Karpas-422 (cell line): ENCODE measurements around the gene GRIA3. TPM values are rescaled to one million over a fixed set of nuclear protein-coding genes. Genes with fewer than 3 reads are reported as not detected.

Experiments
- DNase-seq: peaks from one replicate; pipeline ENCODE4 v3.0.0-alpha.2; 2015
- H2AFZ ChIP-seq: fragments of 200-600 bp; sonication (generic); 2 replicates; pipeline ENCODE4 v1.6.1; 2014; ENCODE audit warnings: antibody characterized with exemption, low read length, mixed read lengths
- H3K27ac ChIP-seq: fragments of 200-600 bp; sonication (generic); 2 replicates; pipeline ENCODE4 v1.5.1; 2014; ENCODE audit warnings: mild to moderate bottlenecking, low read length, moderate library complexity
- H3K27me3 ChIP-seq: fragments of 200-600 bp; sonication (generic); 2 replicates; pipeline ENCODE4 v1.6.1; 2014; ENCODE audit warnings: low read length, mixed read lengths
- H3K36me3 ChIP-seq: fragments of 200-600 bp; sonication (generic); 2 replicates; pipeline ENCODE4 v1.6.1; 2014; ENCODE audit warnings: low read length, mixed read lengths; ENCODE audit not compliant: insufficient read depth
- H3K4me1 ChIP-seq: fragments of 200-600 bp; sonication (generic); 2 replicates; pipeline ENCODE4 v1.6.1; 2014; ENCODE audit warnings: mild to moderate bottlenecking, low read length, mixed read lengths
- H3K4me2 ChIP-seq: fragments of 200-600 bp; sonication (generic); 2 replicates; pipeline ENCODE4 v1.6.1; 2014; ENCODE audit warnings: low read length, low read depth, mild to moderate bottlenecking; ENCODE audit not compliant: poor library complexity, severe bottlenecking
- H3K4me3 ChIP-seq: fragments of 200-600 bp; sonication (generic); 2 replicates; pipeline ENCODE4 v1.5.1; 2014; ENCODE audit warnings: mild to moderate bottlenecking, antibody characterized with exemption, low read length, mixed read lengths
- H3K79me2 ChIP-seq: fragments of 200-600 bp; sonication (generic); 2 replicates; pipeline ENCODE4 v1.6.1; 2014; ENCODE audit warnings: mild to moderate bottlenecking, low read length, mixed read lengths
- H3K9ac ChIP-seq: fragments of 200-600 bp; sonication (generic); 2 replicates; pipeline ENCODE4 v1.6.0; 2014; ENCODE audit warnings: low read length
- H3K9me2 ChIP-seq: fragments of 200-600 bp; sonication (generic), shearing (Covaris generic); replicated peaks from 2 replicates; pipeline ENCODE4 v1.6.0; 2014; ENCODE audit warnings: mild to moderate bottlenecking, low read length, moderate library complexity; ENCODE audit not compliant: insufficient read depth
- H3K9me3 ChIP-seq: fragments of 300-700, 200-600 bp; sonication (generic); 2 replicates; pipeline ENCODE4 v1.6.1; 2014; ENCODE audit warnings: low read length, mixed read lengths
- H4K20me1 ChIP-seq: fragments of 200-600 bp; sonication (generic); 2 replicates; pipeline ENCODE4 v1.6.1; 2014; ENCODE audit warnings: mild to moderate bottlenecking, antibody characterized with exemption, low read length, low read depth; ENCODE audit not compliant: insufficient read depth
- total RNA-seq: library from RNA; depleted of rRNA; stranded (reverse); fragments of >200 nt; shearing (Covaris generic); gene quantifications from 2 replicates; pipeline ENCODE4 v1.2.3, GENCODE V29; 2014; ENCODE audit warnings: low replicate concordance

GRIA3 gene
- total RNA-seq, 1 experiment from 2014 or later = not detected

DNA sequence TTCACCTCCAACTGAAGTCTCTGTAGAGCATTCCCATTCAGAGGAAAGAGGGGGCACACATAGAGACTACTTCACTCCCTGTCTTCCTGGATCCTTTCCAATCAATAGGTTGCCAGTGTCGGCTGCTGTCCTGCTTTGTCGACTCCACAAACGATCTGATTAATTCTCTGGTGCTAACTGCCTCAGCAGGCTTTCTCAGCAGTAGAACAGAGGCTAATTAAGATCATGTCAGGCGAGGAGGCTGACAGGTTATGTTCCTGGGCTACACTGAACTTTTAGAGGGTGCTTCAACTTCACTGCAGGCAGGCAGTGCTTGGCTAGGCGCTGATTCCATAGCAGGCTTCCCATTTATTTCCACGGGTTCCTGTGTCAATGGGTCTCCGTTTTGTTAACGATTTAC is 79.2 kb downstream of the GRIA3 start:
- H4K20me1 ChIP-seq = no peaks in the 10 kb centered on the region
- no peaks in the 10 kb centered on the region for H3K4me1 ChIP-seq
- no peak overlapping the region for H3K4me3 ChIP-seq
- H3K9me3 ChIP-seq = no peaks in the 10 kb centered on the region
- H3K4me2 ChIP-seq = no peak overlapping the region
- no peaks in the 10 kb centered on the region for H3K27me3 ChIP-seq
- no peak overlapping the region for H3K9ac ChIP-seq
- H3K36me3 ChIP-seq = no peaks in the 10 kb centered on the region
- H3K9me2 ChIP-seq = no peaks in the 10 kb centered on the region
- H2AFZ ChIP-seq = no peak overlapping the region
- no peak for DNase-seq
- H3K27ac ChIP-seq = no peak overlapping the region
- H3K79me2 ChIP-seq = no peaks in the 10 kb centered on the region

GRCh38 chrX:123263747-123264146 is 79.7 kb downstream of the GRIA3 start:
- no peaks in the 10 kb centered on the region for H3K27me3 ChIP-seq
- H3K4me2 ChIP-seq = no peak overlapping the region
- H2AFZ ChIP-seq = no peak overlapping the region
- H3K9me3 ChIP-seq = no peaks in the 10 kb centered on the region
- no peak overlapping the region for H3K27ac ChIP-seq
- no peaks in the 10 kb centered on the region for H4K20me1 ChIP-seq
- no peaks in the 10 kb centered on the region for H3K9me2 ChIP-seq
- H3K9ac ChIP-seq = no peak overlapping the region
- no peak for DNase-seq
- H3K36me3 ChIP-seq = no peaks in the 10 kb centered on the region
- no peak overlapping the region for H3K4me3 ChIP-seq
- H3K4me1 ChIP-seq = no peaks in the 10 kb centered on the region
- no peaks in the 10 kb centered on the region for H3K79me2 ChIP-seq

- Histone ChIP-seq H4K20me1 (no peaks in the 10 kb centered on the region), H3K27me3 (no peaks in the 10 kb centered on the region), H2AFZ (no peak overlapping the region), H3K9me2 (no peaks in the 10 kb centered on the region; the same call in 1 of the 2 replicates), H3K4me1 (no peaks in the 10 kb centered on the region), H3K27ac (no peak overlapping the region), H3K4me2 (no peak overlapping the region), H3K9ac (no peak overlapping the region), H3K36me3 (no peaks in the 10 kb centered on the region), H3K79me2 (no peaks in the 10 kb centered on the region), H3K4me3 (no peak overlapping the region), H3K9me3 (no peaks in the 10 kb centered on the region)
- no peak for DNase-seq
Measured at GRCh38 chrX:123267220-123267619, 83.1 kb downstream of the GRIA3 start.

DNA sequence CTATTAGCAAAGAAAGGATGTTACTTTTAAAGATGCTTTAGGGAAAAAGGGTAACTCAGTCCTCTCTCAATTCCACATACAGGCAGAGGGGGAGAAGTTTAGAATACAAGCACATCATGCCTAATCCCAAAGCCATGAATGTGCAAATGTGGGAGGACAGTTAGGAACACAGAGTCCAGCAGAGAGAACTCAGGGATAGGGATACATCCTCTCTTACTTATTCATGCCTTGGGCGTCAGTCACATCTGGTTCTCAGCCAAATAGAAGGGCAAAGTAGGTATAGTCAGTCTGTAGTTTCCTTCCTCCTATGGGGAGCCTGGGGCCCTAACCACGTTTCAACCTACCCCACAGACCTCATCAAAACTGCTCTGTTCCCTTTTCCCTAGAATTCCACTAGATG is 87.8 kb downstream of the GRIA3 start:
- Histone ChIP-seq H3K27ac (no peak overlapping the region), H3K4me2 (no peak overlapping the region), H3K9ac (no peak overlapping the region), H3K36me3 (no peaks in the 10 kb centered on the region), H3K79me2 (no peaks in the 10 kb centered on the region), H3K27me3 (no peaks in the 10 kb centered on the region), H2AFZ (no peak overlapping the region), H3K4me1 (no peaks in the 10 kb centered on the region), H3K9me2 (no peaks in the 10 kb centered on the region; the same call in 1 of the 2 replicates), H4K20me1 (no peaks in the 10 kb centered on the region), H3K4me3 (no peak overlapping the region), H3K9me3 (no peaks in the 10 kb centered on the region)
- no peak for DNase-seq

- Histone ChIP-seq H3K27me3 (no peaks in the 10 kb centered on the region), H3K9ac (no peak overlapping the region), H3K4me3 (no peak overlapping the region), H3K36me3 (no peaks in the 10 kb centered on the region), H3K27ac (no peak overlapping the region), H3K4me2 (no peak overlapping the region), H3K4me1 (no peaks in the 10 kb centered on the region), H4K20me1 (no peaks in the 10 kb centered on the region), H3K79me2 (no peaks in the 10 kb centered on the region), H2AFZ (no peak overlapping the region), H3K9me2 (no peaks in the 10 kb centered on the region; the same call in 1 of the 2 replicates), H3K9me3 (no peaks in the 10 kb centered on the region)
- DNase-seq = no peak
Measured at GRCh38 chrX:123272630-123273029, 88.6 kb downstream of the GRIA3 start.

DNA sequence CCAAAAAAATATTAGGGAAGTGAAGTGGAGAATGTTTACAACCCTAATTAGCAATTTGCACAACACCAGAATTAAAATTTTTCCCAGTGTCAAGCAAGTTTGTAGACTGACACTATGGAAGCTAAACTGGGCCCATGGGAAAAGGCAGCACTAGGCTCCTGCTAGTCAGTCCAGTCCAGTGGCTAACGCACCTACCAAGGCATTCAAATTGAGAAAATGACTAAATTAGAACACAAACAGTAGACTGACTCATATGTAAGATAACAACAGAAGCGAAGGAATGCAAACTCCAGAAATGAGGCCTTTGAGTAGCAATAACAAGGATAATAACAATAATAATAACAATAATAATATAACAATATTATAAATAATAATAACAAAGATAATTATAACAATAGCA is 90.7 kb downstream of the GRIA3 start:
- no peaks in the 10 kb centered on the region for H4K20me1 ChIP-seq
- H3K27ac ChIP-seq = no peak overlapping the region
- H3K9ac ChIP-seq = no peak overlapping the region
- H3K4me3 ChIP-seq = no peak overlapping the region
- H3K79me2 ChIP-seq = no peaks in the 10 kb centered on the region
- DNase-seq = no peak
- no peaks in the 10 kb centered on the region for H3K27me3 ChIP-seq
- no peak overlapping the region for H3K4me2 ChIP-seq
- H3K9me3 ChIP-seq = no peaks in the 10 kb centered on the region
- no peak overlapping the region for H2AFZ ChIP-seq
- no peaks in the 10 kb centered on the region; the same call in 1 of the 2 replicates for H3K9me2 ChIP-seq
- no peaks in the 10 kb centered on the region for H3K4me1 ChIP-seq
- H3K36me3 ChIP-seq = no peaks in the 10 kb centered on the region

GRCh38 chrX:123277347-123277746 is 93.3 kb downstream of the GRIA3 start:
- Histone ChIP-seq H3K79me2 (no peaks in the 10 kb centered on the region), H3K9me2 (no peaks in the 10 kb centered on the region), H3K4me2 (no peak overlapping the region), H3K4me3 (no peak overlapping the region), H3K9ac (no peak overlapping the region), H3K27ac (no peak overlapping the region), H2AFZ (no peak overlapping the region), H3K27me3 (no peaks in the 10 kb centered on the region), H3K9me3 (no peaks in the 10 kb centered on the region), H3K36me3 (no peaks in the 10 kb centered on the region), H3K4me1 (no peaks in the 10 kb centered on the region), H4K20me1 (no peaks in the 10 kb centered on the region)
- DNase-seq = no peak

DNA sequence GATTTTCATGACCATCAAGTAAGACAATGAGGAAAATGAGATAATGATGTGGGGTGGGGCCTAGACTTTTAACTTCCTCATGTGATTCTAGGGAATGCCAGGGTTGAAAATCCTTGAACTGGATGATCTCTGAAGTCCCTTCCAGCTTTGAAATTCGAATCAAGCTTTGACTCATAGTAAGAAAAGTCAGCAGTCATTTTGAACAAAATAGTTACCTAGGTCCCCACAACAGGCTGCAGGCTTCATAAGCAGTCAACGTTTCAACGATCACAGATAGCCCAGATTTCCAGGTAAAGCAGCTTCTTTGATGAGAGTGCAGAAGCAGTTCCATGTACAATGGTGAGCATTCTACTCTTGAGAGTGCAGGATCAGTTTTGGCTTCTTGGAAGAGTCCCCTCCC is 93.7 kb downstream of the GRIA3 start:
- no peak for DNase-seq
- Histone ChIP-seq H3K27me3 (no peaks in the 10 kb centered on the region), H2AFZ (no peak overlapping the region), H3K9me2 (no peaks in the 10 kb centered on the region), H3K27ac (no peak overlapping the region), H4K20me1 (no peaks in the 10 kb centered on the region), H3K4me1 (no peaks in the 10 kb centered on the region), H3K9me3 (no peaks in the 10 kb centered on the region), H3K4me3 (no peak overlapping the region), H3K79me2 (no peaks in the 10 kb centered on the region), H3K9ac (no peak overlapping the region), H3K4me2 (no peak overlapping the region), H3K36me3 (no peaks in the 10 kb centered on the region)

- no peaks in the 10 kb centered on the region for H3K9me3 ChIP-seq
- no peaks in the 10 kb centered on the region for H4K20me1 ChIP-seq
- H3K4me2 ChIP-seq = no peak overlapping the region
- H3K9ac ChIP-seq = no peak overlapping the region
- no peaks in the 10 kb centered on the region for H3K79me2 ChIP-seq
- no peak overlapping the region for H3K4me3 ChIP-seq
- DNase-seq = no peak
- no peak overlapping the region for H2AFZ ChIP-seq
- no peaks in the 10 kb centered on the region for H3K36me3 ChIP-seq
- H3K27me3 ChIP-seq = no peaks in the 10 kb centered on the region
- H3K27ac ChIP-seq = no peak overlapping the region
- no peaks in the 10 kb centered on the region for H3K9me2 ChIP-seq
- no peaks in the 10 kb centered on the region for H3K4me1 ChIP-seq
Measured at GRCh38 chrX:123282241-123282640, 98.2 kb downstream of the GRIA3 start.
